ENCODE results near the gene PDS5A.

- TF ChIP-seq ARNTL (CRISPR knock-in tag; IDR thresholded peaks at IDR 0.05; ENCODE audit: borderline replicate concordance, low read depth) = no peak
- TF ChIP-seq PPARA (CRISPR knock-in tag; IDR thresholded peaks at IDR 0.05; ENCODE audit: borderline replicate concordance) = no peak
- no peak for TF ChIP-seq ZNF8 (CRISPR knock-in tag; IDR thresholded peaks at IDR 0.05)
- no peak for TF ChIP-seq ZC3H10 (CRISPR knock-in tag; IDR thresholded peaks at IDR 0.05)
- no peak for TF ChIP-seq ZNF565 (CRISPR knock-in tag; conservative IDR thresholded peaks at IDR 0.05; ENCODE audit: low read depth)
- TF ChIP-seq CREB5 (CRISPR knock-in tag; IDR thresholded peaks at IDR 0.05; ENCODE audit: low read depth) = no peak
- no peak for TF ChIP-seq ZFP3 (CRISPR knock-in tag; IDR thresholded peaks at IDR 0.05)
- no peak for TF ChIP-seq GLIS3 (CRISPR knock-in tag; IDR thresholded peaks at IDR 0.05)
These were observed 1.4 kb downstream of the PDS5A start for GRCh38 chr4:39976141-39976944.
